Memory B cell (primary cell): Measurements from ENCODE around the gene UACA.
A peak's percentile ranks its signal among the peaks of the same experiment; 100 is the strongest.

Source experiments
- ATAC-seq: fragments of 150-1000 bp; cut with Tn5 transposase; 2 replicates; pipeline ENCODE4 v1.10.0; 2021; ENCODE audit warnings: low read depth, mild to moderate bottlenecking, moderate library complexity
- DNase-seq, 2 donors: peaks; one replicate each; pipeline ENCODE4 v3.0.0; 2022; ENCODE audit warnings: low spot score in 2 of 2
- H3K27ac Mint-ChIP-seq: one replicate; pipeline ENCODE4 v1.8.0; 2022; ENCODE audit warnings: mild to moderate bottlenecking, moderate library complexity, mixed read lengths
- H3K27me3 Mint-ChIP-seq: one replicate; pipeline ENCODE4 v1.8.0; 2022; ENCODE audit warnings: mixed read lengths
- H3K36me3 Mint-ChIP-seq: one replicate; pipeline ENCODE4 v1.8.0; 2022; ENCODE audit warnings: mild to moderate bottlenecking, mixed read lengths
- H3K4me1 Mint-ChIP-seq: one replicate; pipeline ENCODE4 v1.8.0; 2022; ENCODE audit warnings: mixed read lengths
- H3K4me3 Mint-ChIP-seq: one replicate; pipeline ENCODE4 v1.8.0; 2022; ENCODE audit warnings: mild to moderate bottlenecking, moderate library complexity, mixed read lengths
- H3K9me3 Mint-ChIP-seq: one replicate; pipeline ENCODE4 v1.8.0; 2022; ENCODE audit warnings: mixed read lengths

Gene UACA

DNA sequence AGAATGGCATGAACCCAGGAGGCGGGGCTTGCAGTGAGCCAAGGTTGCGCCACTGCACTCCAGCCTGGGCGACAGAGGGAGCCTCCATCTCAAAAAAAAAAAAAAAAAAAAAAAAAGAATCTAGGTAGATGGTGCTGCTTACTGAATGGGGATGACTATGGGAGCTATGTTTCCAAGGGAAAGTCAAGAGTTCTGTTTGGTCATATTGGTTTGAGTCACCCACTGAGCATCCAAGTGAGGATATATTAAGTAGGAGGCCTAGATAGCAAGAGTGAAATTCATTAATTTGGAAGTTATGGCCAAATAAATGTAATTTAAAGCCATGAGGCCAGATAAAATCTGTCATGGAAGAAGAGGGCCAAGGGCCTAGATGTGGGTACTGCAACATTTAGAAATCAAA lies 9.0 kb upstream of the UACA start:
- ATAC-seq (no peak), DNase-seq (no peak)
- H3K9me3 Mint-ChIP-seq, result no peaks in the 10 kb centered on the region
- no peaks in the 10 kb centered on the region for H3K36me3 Mint-ChIP-seq
- peaks cover 12% of the 10 kb centered on the region for H3K27me3 Mint-ChIP-seq
- H3K4me1 Mint-ChIP-seq, result peaks cover 7% of the 10 kb centered on the region
- H3K4me3 Mint-ChIP-seq, result no peak overlapping the region
- no peak overlapping the region for H3K27ac Mint-ChIP-seq

DNA sequence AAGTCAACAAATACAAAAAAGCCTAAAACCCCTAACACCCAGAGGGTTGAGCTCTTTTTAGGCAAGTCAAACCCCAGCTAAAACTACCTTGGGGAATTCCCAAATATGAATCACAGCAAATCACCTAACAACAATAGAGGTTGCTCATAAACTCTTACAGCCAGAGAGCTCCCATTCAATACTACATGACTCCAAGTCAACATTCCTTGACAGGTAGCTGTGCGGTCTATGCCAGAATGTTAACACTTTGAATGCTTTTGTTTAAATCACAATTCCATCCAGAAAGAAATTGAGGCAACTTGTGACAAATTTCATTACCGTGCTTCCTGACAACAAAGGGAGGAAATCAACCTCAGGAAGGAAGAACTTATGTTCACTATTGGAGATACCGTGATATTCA lies 7.5 kb upstream of the UACA start:
- Mint-ChIP-seq H3K36me3 (no peaks in the 10 kb centered on the region), H3K27me3 (peaks cover 4% of the 10 kb centered on the region), H3K27ac (no peak overlapping the region), H3K4me1 (peaks cover 5% of the 10 kb centered on the region), H3K9me3 (no peaks in the 10 kb centered on the region), H3K4me3 (no peak overlapping the region)
- DNase-seq (no peak), ATAC-seq (no peak)

DNA sequence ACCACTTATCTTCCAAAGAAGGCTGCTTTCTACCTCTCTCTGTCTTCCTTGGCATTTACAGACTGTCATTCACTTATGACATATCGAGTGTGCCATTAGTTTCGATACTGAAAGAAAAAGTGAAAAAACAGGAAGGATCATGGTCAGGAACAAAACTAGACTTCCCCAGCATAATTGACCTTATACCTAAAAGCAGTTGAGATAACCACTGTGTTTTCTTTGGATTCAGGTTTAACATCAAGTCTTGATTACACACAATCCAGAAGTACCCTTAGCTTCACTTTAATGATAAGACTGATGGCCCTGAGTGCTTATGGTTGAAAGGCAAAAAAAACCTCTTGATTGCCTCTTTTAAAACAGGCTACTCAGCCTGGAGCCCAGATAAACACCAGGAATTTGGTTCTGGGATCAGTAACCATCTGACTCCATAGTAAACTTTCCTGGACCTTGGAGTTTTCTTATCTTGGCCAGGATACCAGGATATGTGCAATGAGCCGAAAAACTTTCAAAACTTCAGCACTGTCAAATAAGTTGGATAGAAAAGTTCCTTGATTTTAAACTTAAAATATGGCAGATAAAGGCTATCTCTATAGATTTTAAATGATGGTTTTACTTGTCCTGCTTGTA lies 5.0 kb upstream of the UACA start:
- DNase-seq (peak in 1 of 2 donors; percentile 2), ATAC-seq (peak; percentile 39)
- no peaks in the 10 kb centered on the region for H3K9me3 Mint-ChIP-seq
- H3K4me1 Mint-ChIP-seq, result peaks cover 8% of the 10 kb centered on the region
- H3K27ac Mint-ChIP-seq, result peak overlapping the region; percentile 40
- H3K36me3 Mint-ChIP-seq, result no peaks in the 10 kb centered on the region
- peak overlapping the region; percentile 59 for H3K4me3 Mint-ChIP-seq
- peaks cover 6% of the 10 kb centered on the region for H3K27me3 Mint-ChIP-seq

DNA sequence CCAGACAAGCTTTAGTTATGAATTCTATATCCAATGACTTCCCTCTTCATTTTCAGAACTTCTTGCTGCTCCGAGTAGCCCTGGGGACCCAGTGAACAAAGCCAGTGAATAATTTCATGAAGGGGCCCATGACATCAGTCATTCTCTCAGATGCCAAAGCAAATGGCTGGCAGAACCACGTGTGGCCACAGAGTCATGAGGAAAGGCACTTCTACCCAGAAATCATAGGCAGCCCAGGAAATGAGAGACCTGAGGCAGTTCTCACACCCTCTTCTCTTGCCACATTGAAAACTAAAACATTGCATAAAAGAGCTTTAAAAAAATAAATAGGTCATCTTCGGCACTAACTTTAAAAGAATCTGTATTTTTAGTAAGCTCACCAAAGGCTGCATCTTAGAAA lies 4.3 kb upstream of the UACA start:
- Mint-ChIP-seq H3K9me3 (no peaks in the 10 kb centered on the region), H3K27me3 (peaks cover 6% of the 10 kb centered on the region), H3K27ac (peak overlapping the region; percentile 40), H3K36me3 (no peaks in the 10 kb centered on the region), H3K4me1 (peaks cover 8% of the 10 kb centered on the region), H3K4me3 (no peak overlapping the region)
- DNase-seq, result no peak
- ATAC-seq, result no peak

DNA sequence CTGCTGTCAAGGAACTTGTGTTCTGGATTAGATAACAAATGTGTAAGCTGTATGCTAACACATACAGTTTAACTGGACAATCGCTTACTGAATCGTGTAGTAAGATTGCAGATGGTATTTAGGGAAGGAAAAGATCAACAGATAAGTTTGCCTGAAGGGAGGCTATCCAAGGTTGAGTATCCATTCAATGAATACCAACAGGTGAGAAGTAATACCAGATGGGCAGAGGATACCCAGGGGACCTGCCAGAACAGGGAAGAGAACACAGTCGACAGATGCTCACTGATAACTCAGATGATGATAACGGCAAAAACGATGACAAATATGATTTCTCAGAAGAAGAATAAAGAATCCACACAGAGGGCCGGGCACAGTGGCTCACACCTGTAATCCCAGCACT lies 3.2 kb upstream of the UACA start:
- DNase-seq (no peak), ATAC-seq (no peak)
- H3K27me3 Mint-ChIP-seq, result peaks cover 5% of the 10 kb centered on the region
- H3K4me3 Mint-ChIP-seq, result no peak overlapping the region
- no peaks in the 10 kb centered on the region for H3K36me3 Mint-ChIP-seq
- H3K4me1 Mint-ChIP-seq, result peaks cover 11% of the 10 kb centered on the region
- no peak overlapping the region for H3K27ac Mint-ChIP-seq
- no peaks in the 10 kb centered on the region for H3K9me3 Mint-ChIP-seq

DNA sequence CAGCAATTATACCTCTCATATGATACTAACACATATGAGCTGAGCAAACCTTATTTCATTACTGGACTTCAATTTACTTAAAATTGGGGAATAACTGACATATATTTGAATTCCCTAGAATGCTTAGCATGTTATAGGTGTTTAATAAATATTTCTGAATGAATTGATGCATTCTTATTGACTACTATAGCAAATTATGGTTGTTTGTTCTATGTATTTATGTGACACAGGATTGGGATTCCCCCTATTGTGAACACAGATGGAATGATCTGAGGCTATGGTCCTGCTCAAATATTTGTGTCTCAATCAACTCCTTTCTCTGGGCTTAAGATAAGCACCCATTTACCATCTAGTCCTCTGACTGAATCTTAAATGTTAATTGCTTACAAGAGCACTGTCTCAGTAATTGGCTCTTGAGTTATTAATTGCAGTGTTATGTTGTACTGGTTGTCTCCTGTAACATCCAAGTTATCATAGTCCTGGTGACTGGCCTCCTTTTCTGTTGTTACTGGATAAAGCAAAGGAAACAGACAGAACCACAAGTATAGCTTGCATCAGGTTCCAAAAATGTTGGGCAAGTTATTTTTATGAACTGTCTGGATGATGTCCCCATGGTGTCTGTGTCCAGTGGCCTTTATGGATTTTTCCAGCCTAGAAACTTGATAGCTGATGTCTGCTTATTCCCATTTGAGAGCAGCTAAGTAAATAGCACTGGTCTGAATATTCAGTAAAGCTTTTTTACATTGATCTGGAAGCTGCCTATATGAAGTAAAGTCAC lies 2.3 kb upstream of the UACA start:
- Mint-ChIP-seq H3K9me3 (no peaks in the 10 kb centered on the region), H3K27me3 (peaks cover 4% of the 10 kb centered on the region), H3K4me1 (peaks cover 11% of the 10 kb centered on the region), H3K27ac (no peak overlapping the region), H3K36me3 (no peaks in the 10 kb centered on the region), H3K4me3 (no peak overlapping the region)
- ATAC-seq (no peak), DNase-seq (no peak)

DNA sequence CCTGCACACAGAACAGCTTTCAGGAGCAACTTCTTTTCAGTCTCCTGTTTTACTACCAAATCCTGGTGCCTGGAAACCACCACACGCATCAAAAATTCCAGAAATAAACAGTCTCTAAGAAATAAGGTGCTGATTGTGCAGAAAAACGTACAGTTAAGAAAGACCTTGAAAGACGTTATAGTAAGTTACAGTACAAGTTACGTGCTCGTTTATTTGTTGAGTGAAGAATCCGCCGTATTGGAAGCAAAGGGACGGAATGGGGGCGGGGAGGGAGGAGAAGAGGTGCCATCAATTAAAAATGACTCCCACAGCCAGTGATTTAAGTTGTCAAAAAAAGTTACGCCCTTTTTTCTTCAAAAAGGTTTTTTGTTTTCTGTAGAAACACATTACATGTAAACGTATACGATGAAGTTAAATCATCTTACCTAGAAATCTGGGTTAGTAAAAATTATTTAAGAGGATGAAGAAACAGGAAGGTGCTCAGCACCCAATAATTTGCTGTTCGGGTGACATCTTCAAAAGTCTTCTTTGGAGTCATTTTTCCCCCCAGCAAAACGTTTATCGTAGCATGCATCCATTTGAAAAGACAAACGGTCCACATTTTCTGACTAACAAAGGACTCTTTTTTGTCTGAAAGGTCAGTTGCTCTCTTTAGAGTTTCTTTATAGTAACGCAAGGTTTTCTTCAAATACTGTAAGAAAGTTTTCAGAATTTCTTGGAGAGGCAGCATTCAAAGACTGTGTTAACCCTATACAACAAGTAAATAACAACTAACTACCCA lies 782 bp upstream of the UACA start:
- ATAC-seq (no peak), DNase-seq (no peak)
- Mint-ChIP-seq H3K4me3 (peak overlapping the region; percentile 96), H3K36me3 (no peaks in the 10 kb centered on the region), H3K27ac (no peak overlapping the region), H3K4me1 (peaks cover 11% of the 10 kb centered on the region), H3K27me3 (peaks cover 4% of the 10 kb centered on the region), H3K9me3 (no peaks in the 10 kb centered on the region)

DNA sequence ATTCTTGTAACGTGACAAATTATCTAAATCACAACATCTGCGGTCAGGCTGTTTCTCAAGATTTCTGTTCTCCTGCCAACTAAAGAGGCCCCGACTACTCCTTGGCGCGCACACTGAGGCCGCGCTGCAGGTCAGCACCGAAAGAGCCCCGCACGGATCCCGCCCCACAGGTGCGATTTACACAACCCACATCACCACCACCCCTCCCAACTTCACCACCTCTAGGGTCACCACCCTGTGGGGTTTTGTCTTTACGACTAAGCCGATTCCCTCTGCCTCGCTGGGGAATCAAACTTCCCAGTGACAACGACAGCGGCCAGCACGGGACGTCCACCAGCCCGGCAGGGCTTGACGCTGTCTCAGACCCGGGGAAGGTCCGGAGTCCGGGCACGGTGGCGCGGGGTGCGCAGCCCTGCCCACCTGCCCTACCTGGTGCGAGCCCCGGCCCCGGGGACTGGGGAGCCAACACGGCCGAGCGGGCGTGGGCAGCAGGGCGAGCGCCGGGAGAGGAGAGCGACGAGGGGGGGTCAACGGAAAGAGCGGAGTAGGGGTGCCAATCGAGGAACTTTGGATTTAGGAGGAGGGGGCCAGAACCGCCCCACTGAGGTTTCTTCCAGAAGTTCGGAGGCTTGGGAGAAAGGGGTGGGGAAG lies 764 bp downstream of the UACA start:
- Mint-ChIP-seq H3K4me3 (peak overlapping the region; percentile 80), H3K4me1 (peaks cover 6% of the 10 kb centered on the region), H3K9me3 (no peaks in the 10 kb centered on the region), H3K27ac (no peak overlapping the region), H3K27me3 (peaks cover 4% of the 10 kb centered on the region), H3K36me3 (no peaks in the 10 kb centered on the region)
- ATAC-seq (no peak), DNase-seq (peak in 1 of 2 donors; percentile 32)

DNA sequence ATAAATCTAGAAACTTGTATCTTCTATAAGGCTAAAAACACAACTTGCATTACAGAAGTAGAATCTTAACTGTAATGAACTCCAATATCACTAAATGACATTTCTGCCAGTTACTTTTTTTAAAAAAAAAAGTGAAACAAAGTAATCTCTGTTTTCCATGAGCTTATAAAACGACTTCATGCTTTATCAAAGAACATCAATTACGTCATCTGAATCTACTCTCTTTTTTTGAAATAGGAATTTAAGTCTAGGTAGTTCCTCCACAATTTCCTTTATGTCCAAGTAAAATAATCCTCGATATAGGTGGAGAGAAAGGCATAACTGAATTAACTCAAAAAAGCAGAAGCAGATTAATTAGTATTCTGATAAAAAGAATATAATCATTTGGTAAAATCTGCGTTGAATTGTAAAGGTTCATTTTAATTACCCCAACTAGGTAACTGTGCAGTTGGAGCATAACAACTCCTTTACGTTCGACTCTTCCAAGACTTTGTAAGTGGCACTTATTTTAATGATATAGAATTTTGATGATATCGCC lies 1.4 kb downstream of the UACA start:
- no peaks in the 10 kb centered on the region for H3K9me3 Mint-ChIP-seq
- no peak overlapping the region for H3K27ac Mint-ChIP-seq
- ATAC-seq, result no peak
- H3K36me3 Mint-ChIP-seq, result no peaks in the 10 kb centered on the region
- peaks cover 6% of the 10 kb centered on the region for H3K4me1 Mint-ChIP-seq
- peak overlapping the region; percentile 80 for H3K4me3 Mint-ChIP-seq
- no peak for DNase-seq
- peaks cover 4% of the 10 kb centered on the region for H3K27me3 Mint-ChIP-seq

DNA sequence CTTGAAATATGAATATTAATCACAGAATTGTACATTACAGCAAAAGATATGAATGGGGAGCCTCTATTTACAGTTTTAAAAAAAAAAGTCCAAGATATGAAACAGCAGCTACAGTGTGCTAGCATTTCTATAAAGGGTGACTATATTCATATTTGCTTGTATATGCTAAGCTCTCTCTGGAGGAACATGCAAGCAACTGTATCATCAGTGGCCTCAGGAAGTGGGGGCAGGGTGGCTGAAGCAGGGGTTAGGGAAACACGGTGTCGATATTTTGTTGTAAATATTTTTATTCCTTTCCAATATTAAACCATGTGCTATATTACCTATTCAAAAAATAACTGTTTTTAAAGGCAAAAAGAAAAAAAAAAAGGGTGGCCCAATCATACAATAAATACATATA lies 2.3 kb downstream of the UACA start:
- Mint-ChIP-seq H3K9me3 (no peaks in the 10 kb centered on the region), H3K36me3 (no peaks in the 10 kb centered on the region), H3K4me1 (peaks cover 6% of the 10 kb centered on the region), H3K4me3 (no peak overlapping the region), H3K27ac (no peak overlapping the region), H3K27me3 (peaks cover 4% of the 10 kb centered on the region)
- ATAC-seq (no peak), DNase-seq (no peak)

DNA sequence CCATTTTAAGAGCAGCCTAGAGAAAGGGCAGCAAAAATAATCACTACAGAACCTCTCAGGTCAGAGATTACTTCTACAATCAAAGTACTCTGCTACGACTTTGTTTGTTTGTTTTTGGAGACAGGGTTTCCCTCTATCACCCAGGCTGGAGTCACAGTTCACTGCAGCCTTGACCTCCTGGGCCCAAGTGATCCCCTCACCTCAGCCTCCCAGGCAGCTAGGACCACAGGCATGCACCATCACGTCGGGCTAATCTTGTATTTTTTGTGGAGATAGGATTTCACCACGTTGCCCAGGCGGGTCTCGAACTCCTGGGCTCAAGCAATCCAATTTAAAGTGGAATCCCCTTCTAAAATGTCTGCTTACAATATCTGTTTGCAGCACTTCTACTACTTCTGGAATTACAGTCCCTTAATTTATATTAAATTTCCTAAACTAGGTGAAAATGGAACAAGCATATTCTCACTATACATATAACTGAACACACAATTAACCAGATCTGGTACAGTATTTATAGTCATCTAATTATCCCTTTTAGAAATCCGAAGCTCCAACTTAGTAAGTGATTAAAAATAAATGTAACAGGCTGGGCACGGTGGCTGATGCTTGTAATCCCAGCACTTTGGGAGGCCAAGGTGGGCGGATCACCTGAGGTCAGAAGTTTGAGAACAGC lies 4.4 kb downstream of the UACA start:
- no peaks in the 10 kb centered on the region for H3K9me3 Mint-ChIP-seq
- DNase-seq, result no peak
- H3K27me3 Mint-ChIP-seq, result peaks cover 4% of the 10 kb centered on the region
- no peaks in the 10 kb centered on the region for H3K36me3 Mint-ChIP-seq
- no peak overlapping the region for H3K4me3 Mint-ChIP-seq
- peaks cover 6% of the 10 kb centered on the region for H3K4me1 Mint-ChIP-seq
- ATAC-seq, result no peak
- H3K27ac Mint-ChIP-seq, result no peak overlapping the region

DNA sequence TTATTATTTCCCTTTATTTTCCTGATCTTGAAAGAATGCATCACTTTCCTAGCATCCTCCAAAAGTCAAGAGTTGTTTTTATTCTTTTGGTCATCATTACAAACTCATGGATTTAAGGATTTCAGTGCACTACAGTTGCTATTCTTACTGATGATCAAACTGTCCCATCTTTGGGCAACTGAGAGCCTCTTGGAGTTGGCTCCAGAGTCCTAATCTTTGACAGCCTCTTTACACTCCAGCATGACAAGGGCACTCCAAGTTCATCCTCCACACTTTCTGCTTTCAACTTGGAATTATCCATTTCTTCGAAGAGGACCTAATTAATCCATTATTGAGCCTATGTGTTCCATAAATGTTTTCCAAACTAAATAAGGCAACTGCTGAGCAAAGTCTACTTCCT lies 5.7 kb downstream of the UACA start:
- Mint-ChIP-seq H3K9me3 (no peaks in the 10 kb centered on the region), H3K27ac (no peak overlapping the region), H3K36me3 (no peaks in the 10 kb centered on the region), H3K4me3 (no peak overlapping the region), H3K27me3 (peaks cover 6% of the 10 kb centered on the region), H3K4me1 (peaks cover 3% of the 10 kb centered on the region)
- no peak for ATAC-seq
- no peak for DNase-seq

DNA sequence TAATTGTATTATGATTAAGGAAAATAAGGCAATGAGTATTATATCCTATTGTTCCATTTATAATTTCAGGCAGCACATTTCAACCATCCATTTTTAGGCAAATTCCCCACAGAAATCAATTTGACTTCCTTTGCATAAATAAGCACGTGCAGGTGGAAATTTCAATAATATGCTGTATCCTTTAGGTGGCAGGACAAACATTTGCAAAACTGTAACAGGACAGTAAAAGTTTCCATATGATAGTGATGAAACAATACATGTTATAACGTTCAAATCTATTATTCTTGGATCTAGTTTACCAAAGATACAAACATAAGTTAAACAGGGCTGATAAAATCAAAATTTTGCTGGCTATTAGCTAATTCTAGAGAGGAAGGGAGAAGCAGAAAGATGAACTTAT lies 8.5 kb downstream of the UACA start:
- Mint-ChIP-seq H3K4me1 (peaks cover 4% of the 10 kb centered on the region), H3K9me3 (no peaks in the 10 kb centered on the region), H3K4me3 (no peak overlapping the region), H3K27me3 (peaks cover 4% of the 10 kb centered on the region), H3K27ac (no peak overlapping the region), H3K36me3 (no peaks in the 10 kb centered on the region)
- no peak for DNase-seq
- ATAC-seq, result no peak
